ENCODE measurements around the gene AOX1.

The AOX1 gene

DNA sequence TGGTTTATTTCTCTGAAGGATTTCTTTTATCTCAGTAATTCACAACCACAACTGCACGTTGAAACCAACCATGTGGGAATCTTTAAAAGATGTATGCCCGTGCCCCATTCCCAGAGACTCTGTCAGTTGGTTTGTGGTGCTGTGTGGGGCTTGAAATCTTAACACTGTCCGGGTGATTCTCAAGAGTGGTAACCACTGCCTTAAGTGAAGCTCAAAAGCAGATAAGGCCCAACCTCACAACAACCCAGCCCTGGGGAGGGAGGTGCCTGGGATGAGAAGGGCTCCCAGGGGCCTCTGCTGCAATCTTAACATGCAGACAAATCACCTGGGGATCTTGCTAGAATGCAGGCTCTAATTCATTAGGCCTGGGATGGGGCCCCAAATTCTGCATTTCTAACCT lies 13.4 kb downstream of the AOX1 start:
- no peak for DNase-seq (ENCODE audit: extremely low spot score)
- CTCF ChIA-PET: no interaction called here
- TF ChIP-seq, protein P1, sequence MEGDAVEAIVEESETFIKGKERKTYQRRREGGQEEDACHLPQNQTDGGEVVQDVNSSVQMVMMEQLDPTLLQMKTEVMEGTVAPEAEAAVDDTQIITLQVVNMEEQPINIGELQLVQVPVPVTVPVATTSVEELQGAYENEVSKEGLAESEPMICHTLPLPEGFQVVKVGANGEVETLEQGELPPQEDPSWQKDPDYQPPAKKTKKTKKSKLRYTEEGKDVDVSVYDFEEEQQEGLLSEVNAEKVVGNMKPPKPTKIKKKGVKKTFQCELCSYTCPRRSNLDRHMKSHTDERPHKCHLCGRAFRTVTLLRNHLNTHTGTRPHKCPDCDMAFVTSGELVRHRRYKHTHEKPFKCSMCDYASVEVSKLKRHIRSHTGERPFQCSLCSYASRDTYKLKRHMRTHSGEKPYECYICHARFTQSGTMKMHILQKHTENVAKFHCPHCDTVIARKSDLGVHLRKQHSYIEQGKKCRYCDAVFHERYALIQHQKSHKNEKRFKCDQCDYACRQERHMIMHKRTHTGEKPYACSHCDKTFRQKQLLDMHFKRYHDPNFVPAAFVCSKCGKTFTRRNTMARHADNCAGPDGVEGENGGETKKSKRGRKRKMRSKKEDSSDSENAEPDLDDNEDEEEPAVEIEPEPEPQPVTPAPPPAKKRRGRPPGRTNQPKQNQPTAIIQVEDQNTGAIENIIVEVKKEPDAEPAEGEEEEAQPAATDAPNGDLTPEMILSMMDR (IDR thresholded peaks at IDR 0.05; ENCODE audit: control extremely low read depth, extremely low read depth, low read depth, missing control alignments): no peak
- POLR2A ChIA-PET: no interaction called here

GRCh38 chr2:200600549-200601225 lies 14.9 kb downstream of the AOX1 start:
- ChIA-PET CTCF (interaction anchor here (1.3 kb wide), 2 partner anchors 10 to 14 kb away, joined by 3 to 4 read pairs; no protein-coding TSS in a partner anchor), POLR2A (no interaction called here)
- DNase-seq (ENCODE audit: extremely low spot score): no peak
- TF ChIP-seq, protein P1 (IDR thresholded peaks at IDR 0.05; ENCODE audit: control extremely low read depth, extremely low read depth, low read depth, missing control alignments): no peak

GRCh38 chr2:200602584-200602983 lies 16.8 kb downstream of the AOX1 start:
- CTCF ChIA-PET: interaction anchor here (1.0 to 2.3 kb wide), 2 partner anchors 12 to 16 kb away, joined by 3 to 11 read pairs; no protein-coding TSS in a partner anchor
- POLR2A ChIA-PET: no interaction called here
- no peak for DNase-seq (ENCODE audit: extremely low spot score)
- TF ChIP-seq, protein P1 (IDR thresholded peaks at IDR 0.05; ENCODE audit: control extremely low read depth, extremely low read depth, low read depth, missing control alignments): no peak

- CTCF ChIA-PET: interaction anchor here (0.8 to 1.2 kb wide), 2 partner anchors 9 to 68 kb away, joined by 3 read pairs; no protein-coding TSS in a partner anchor
- TF ChIP-seq, protein P1 (IDR thresholded peaks at IDR 0.05; ENCODE audit: control extremely low read depth, extremely low read depth, low read depth, missing control alignments): no peak
- DNase-seq (ENCODE audit: extremely low spot score): no peak
- POLR2A ChIA-PET: no interaction called here
Observed at GRCh38 chr2:200603972-200604371, 18.2 kb downstream of the AOX1 start.

- TF ChIP-seq, protein P1 (IDR thresholded peaks at IDR 0.05; ENCODE audit: control extremely low read depth, extremely low read depth, low read depth, missing control alignments): no peak
- DNase-seq (ENCODE audit: extremely low spot score): no peak
- ChIA-PET CTCF (interaction anchor here (0.8 to 1.2 kb wide), 3 partner anchors 8 to 68 kb away, joined by 3 to 4 read pairs (median 3); partner anchors contain the start of gene AOX1), POLR2A (no interaction called here)
Observed at GRCh38 chr2:200604571-200605255, 18.9 kb downstream of the AOX1 start.

DNA sequence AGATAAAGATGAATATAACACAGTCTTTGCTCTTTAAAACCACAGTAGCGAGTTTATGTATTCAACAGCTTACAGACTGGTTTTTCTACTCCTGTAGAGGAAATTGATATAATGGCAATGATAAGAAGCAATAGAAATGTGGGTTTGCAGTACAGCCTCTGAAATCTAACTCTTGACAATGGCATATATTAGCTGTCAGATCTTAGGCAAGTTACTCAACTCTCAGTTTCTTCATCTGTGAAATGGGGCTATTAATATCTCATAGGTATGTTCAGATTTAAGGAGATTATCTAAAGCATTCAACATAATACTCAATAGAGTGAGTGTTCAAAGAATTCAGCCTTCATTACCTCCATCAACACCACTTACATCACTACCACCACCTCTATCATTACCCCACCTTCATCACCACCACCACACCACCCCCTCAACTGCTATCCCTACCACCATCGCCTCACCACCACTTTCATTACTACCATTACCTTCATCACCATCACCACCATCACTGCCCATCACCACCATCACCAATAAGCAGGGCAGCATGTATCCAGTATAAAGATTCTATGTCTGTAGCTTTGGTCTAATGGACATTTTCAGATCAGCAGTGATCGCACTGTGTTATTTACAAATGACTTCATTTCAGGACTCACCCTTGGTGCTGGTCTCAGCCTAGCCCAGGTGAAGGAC lies 22.7 kb downstream of the AOX1 start:
- CTCF ChIA-PET: no interaction called here
- POLR2A ChIA-PET: no interaction called here
- DNase-seq (ENCODE audit: extremely low spot score): no peak
- TF ChIP-seq, protein P1 (IDR thresholded peaks at IDR 0.05; ENCODE audit: control extremely low read depth, extremely low read depth, low read depth, missing control alignments): no peak
